ENCODE data around the gene MYADML2.

DNA sequence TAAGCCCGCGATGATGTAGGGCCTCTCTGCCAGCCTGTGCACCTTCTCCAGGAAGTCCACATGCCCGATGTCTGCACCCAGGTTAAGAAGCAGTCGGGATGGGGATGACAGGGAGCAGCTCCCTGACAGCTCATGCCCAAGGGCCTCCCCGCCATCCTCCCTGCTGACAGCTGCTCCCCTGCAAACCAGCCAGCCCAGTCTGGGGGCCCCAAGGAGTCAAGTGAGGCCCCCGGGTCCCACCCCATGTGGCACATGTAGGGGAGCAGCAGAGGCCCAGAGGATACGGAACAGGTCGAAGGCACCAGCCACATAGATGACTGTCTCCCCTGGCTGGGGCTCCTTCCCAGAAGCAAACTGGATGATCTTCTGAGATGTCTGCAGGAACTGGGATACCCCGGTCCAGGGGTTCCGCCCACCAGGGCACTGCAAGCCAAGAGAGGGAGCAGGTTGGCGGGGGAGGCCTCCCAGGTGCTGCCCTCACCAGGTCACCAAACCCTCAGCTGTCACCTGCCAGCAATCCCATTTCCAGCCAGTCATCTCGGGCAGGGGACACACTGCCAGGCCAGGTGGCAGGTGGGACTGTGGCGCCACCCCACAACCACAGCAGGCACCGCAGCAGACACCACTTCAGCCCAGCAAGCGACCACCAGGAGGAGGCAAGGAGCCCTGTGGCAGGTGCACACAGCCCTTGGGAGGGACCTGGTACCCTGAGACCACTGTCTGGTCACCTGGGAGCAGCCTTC, 40.4 kb downstream of the MYADML2 start:
- TF ChIP-seq, protein P1, sequence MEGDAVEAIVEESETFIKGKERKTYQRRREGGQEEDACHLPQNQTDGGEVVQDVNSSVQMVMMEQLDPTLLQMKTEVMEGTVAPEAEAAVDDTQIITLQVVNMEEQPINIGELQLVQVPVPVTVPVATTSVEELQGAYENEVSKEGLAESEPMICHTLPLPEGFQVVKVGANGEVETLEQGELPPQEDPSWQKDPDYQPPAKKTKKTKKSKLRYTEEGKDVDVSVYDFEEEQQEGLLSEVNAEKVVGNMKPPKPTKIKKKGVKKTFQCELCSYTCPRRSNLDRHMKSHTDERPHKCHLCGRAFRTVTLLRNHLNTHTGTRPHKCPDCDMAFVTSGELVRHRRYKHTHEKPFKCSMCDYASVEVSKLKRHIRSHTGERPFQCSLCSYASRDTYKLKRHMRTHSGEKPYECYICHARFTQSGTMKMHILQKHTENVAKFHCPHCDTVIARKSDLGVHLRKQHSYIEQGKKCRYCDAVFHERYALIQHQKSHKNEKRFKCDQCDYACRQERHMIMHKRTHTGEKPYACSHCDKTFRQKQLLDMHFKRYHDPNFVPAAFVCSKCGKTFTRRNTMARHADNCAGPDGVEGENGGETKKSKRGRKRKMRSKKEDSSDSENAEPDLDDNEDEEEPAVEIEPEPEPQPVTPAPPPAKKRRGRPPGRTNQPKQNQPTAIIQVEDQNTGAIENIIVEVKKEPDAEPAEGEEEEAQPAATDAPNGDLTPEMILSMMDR (IDR thresholded peaks at IDR 0.05) = no peak
- TF ChIP-seq, protein P2, sequence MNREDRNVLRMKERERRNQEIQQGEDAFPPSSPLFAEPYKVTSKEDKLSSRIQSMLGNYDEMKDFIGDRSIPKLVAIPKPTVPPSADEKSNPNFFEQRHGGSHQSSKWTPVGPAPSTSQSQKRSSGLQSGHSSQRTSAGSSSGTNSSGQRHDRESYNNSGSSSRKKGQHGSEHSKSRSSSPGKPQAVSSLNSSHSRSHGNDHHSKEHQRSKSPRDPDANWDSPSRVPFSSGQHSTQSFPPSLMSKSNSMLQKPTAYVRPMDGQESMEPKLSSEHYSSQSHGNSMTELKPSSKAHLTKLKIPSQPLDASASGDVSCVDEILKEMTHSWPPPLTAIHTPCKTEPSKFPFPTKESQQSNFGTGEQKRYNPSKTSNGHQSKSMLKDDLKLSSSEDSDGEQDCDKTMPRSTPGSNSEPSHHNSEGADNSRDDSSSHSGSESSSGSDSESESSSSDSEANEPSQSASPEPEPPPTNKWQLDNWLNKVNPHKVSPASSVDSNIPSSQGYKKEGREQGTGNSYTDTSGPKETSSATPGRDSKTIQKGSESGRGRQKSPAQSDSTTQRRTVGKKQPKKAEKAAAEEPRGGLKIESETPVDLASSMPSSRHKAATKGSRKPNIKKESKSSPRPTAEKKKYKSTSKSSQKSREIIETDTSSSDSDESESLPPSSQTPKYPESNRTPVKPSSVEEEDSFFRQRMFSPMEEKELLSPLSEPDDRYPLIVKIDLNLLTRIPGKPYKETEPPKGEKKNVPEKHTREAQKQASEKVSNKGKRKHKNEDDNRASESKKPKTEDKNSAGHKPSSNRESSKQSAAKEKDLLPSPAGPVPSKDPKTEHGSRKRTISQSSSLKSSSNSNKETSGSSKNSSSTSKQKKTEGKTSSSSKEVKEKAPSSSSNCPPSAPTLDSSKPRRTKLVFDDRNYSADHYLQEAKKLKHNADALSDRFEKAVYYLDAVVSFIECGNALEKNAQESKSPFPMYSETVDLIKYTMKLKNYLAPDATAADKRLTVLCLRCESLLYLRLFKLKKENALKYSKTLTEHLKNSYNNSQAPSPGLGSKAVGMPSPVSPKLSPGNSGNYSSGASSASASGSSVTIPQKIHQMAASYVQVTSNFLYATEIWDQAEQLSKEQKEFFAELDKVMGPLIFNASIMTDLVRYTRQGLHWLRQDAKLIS (CRISPR knock-in tag; IDR thresholded peaks at IDR 0.05; ENCODE audit: borderline replicate concordance) = no peak
